ENCODE results near the gene F2R.
"Not testable (repeated sequence)": the region's sequence is repeated elsewhere in the genome, so short reads cannot be mapped to it uniquely, and the experiment has no call there.

The F2R gene

GRCh38 chr5:76720988-76721569 lies 5.2 kb downstream of the F2R start:
- no peak for DNase-seq (ENCODE audit: low read depth in 2 of 2)

GRCh38 chr5:76723266-76723665 lies 7.3 kb downstream of the F2R start:
- no peak for DNase-seq (ENCODE audit: low read depth in 2 of 2)

GRCh38 chr5:76723906-76724305 lies 8.0 kb downstream of the F2R start:
- no peak for DNase-seq (ENCODE audit: low read depth in 2 of 2)

- no peak for DNase-seq (ENCODE audit: low read depth in 2 of 2)
Observed at GRCh38 chr5:76724871-76725270, 8.9 kb downstream of the F2R start.

- DNase-seq (ENCODE audit: low read depth in 2 of 2) = no peak
Observed at GRCh38 chr5:76728965-76729364, 13.0 kb downstream of the F2R start.

GRCh38 chr5:76729373-76730290 lies 13.7 kb downstream of the F2R start:
- no peak for DNase-seq (ENCODE audit: low read depth in 2 of 2)

GRCh38 chr5:76732405-76733048 lies 16.6 kb downstream of the F2R start:
- DNase-seq (ENCODE audit: low read depth in 2 of 2) = no peak

GRCh38 chr5:76733049-76733417 lies 17.1 kb downstream of the F2R start:
- DNase-seq (ENCODE audit: low read depth in 2 of 2) = no peak

- DNase-seq (ENCODE audit: low read depth in 2 of 2) = no peak
Observed at GRCh38 chr5:76735762-76736545, 20.0 kb downstream of the F2R start.

- DNase-seq (ENCODE audit: low read depth in 2 of 2) = no peak
Observed at GRCh38 chr5:76736679-76737556, 21.0 kb downstream of the F2R start.

GRCh38 chr5:76737846-76738245 lies 21.9 kb downstream of the F2R start:
- no peak for DNase-seq (ENCODE audit: low read depth in 2 of 2)

GRCh38 chr5:76741506-76741905 lies 25.6 kb downstream of the F2R start:
- DNase-seq (ENCODE audit: low read depth in 2 of 2) = not testable (repeated sequence)

- no peak for DNase-seq (ENCODE audit: low read depth in 2 of 2)
Observed at GRCh38 chr5:76742583-76742982, 26.7 kb downstream of the F2R start.

GRCh38 chr5:76744632-76745031 lies 28.7 kb downstream of the F2R start:
- no peak for DNase-seq (ENCODE audit: low read depth in 2 of 2)

GRCh38 chr5:76745670-76746069 lies 29.7 kb downstream of the F2R start:
- no peak for DNase-seq (ENCODE audit: low read depth in 2 of 2)

GRCh38 chr5:76746677-76747076 lies 30.8 kb downstream of the F2R start:
- no peak for DNase-seq (ENCODE audit: low read depth in 2 of 2)

GRCh38 chr5:76747706-76748105 lies 31.8 kb downstream of the F2R start:
- DNase-seq (ENCODE audit: low read depth in 2 of 2) = no peak

GRCh38 chr5:76751291-76751690 lies 35.4 kb downstream of the F2R start:
- DNase-seq (ENCODE audit: low read depth in 2 of 2) = no peak

- DNase-seq (ENCODE audit: low read depth in 2 of 2) = no peak
Observed at GRCh38 chr5:76754668-76755078, 38.7 kb downstream of the F2R start.

- DNase-seq (ENCODE audit: low read depth in 2 of 2) = no peak
Observed at GRCh38 chr5:76755779-76756637, 40.1 kb downstream of the F2R start.
